T47D (cell line): ENCODE results near the gene INCA1.

Source experiments
- DNase-seq, 2 experiments: peaks; one replicate each; pipeline versions ENCODE4 v3.0.0 to v3.0.0-alpha.2; 2011 to 2012; ENCODE audit warnings: low read depth in 1 of 2, low spot score in 1 of 2
- JUND ChIP-seq: IDR thresholded peaks from 2 replicates; pipeline ENCODE4 v1.6.1; 2012; ENCODE audit warnings: low read depth
- in situ Hi-C: cut with HindIII; loops from 2 replicates; pipeline ENCODE4 v1.10.0; 2016; ENCODE audit warnings: low sequenced_read_pairs, low pct_unique_long_range_greater_than_20kb

The INCA1 gene

DNA sequence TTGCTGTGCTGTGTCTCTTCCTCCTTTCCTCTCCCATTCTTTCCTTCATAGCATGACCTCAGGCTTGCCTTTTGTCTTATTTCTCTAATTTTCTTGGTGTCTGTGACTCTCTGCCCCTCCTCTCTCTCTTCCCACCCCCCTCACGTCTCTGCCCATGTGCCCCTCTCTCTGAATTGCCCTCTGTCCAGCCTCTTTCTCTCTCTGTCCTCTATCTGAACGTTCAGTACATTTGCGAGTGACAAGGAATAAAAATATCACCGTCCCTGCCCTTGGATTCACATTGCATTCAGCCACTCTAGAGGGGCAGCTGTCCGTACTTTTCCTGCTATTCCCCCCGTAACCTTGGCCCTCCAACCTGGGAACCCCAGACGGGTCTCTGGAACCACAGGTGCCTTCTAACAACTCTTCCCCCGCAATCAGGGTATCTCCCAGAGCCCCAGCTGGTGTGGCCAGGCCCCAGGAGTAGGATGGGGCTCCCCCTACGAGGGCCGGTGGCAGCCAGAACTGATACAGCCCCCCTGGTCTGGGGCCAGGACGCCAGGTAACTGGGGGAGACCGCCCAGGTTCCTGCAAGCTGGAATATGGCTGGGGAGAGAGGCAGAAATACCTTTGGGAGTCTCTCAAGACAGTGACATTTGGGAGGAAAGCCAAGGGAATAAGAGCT, 2.2 kb upstream of the INCA1 start:
- DNase-seq: no peak
- in situ Hi-C loops: no loop called here
- TF ChIP-seq JUND: no peak

DNA sequence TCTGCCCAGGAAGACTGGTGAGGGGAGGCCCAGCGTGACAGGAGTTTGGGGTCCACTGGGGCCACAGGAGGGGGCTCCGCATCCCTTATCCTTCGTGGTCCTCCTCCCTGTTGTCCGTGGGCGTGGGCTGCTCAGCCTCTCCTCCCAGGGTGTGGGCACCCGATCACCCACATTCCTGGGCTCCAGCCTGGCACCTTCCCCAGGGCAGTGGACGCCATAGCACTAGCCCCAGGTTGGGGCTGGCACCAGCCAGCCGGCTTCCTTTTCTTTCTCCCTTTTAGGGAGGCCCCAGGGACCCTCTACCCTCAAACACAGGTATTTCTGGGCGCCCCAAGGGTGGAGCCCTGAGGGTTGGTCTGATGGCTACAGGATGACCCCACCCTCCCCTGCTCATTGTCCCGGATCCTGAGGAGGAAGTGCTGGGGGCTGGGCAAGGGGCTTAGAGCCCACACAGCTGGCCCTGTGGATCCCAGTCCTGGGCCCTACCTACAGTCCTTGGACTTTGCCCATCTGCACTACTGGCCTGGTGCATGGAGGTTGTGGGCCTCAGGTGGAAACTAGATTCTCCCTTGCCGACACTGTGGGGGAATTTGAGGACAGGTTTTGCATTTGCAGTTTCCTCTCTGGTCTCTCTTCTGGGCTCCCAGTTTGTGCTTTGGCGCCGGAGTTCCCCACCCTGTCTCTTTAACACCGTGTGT, 1.6 kb upstream of the INCA1 start:
- peak; percentile 13 to 36 for DNase-seq
- in situ Hi-C loops: no loop called here
- TF ChIP-seq JUND: no peak

DNA sequence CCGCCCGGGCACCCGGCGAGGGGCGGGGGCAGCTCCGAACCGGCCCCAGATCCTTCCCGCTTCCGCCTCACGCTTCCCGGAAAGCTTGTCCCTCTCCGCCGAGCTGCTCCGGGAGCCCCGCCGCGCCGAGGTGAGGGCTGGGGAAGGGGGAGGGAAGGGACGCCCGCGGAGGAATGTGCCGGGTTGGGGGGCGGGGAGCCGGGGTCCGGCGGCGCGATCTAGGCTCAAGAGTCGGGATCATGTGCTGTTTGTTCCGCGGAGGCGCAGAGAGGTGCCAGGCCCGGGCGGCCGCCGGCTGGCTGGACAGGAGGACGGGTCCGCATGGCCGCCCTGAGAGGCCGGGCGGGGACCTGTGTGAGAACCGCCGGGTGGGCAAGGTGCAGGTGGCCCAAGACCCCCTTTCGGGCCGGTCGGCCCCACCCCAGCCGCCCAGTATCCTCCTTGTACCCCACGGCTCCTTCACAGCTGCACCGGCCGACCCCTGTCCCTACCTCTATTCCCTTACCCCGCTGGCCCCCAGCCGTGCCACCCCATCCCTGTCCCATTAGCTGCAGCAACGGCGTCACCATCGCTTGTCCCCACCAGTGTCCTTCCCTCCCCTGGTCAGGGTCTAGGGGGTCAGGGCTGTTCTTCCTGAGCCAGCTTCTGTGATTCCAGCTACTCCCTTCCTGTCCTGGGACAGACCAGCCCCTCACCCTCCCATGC, 857 bp upstream of the INCA1 start:
- peak in 1 of 2 experiments; percentile 35 for DNase-seq
- TF ChIP-seq JUND: no peak
- in situ Hi-C loops: no loop called here

DNA sequence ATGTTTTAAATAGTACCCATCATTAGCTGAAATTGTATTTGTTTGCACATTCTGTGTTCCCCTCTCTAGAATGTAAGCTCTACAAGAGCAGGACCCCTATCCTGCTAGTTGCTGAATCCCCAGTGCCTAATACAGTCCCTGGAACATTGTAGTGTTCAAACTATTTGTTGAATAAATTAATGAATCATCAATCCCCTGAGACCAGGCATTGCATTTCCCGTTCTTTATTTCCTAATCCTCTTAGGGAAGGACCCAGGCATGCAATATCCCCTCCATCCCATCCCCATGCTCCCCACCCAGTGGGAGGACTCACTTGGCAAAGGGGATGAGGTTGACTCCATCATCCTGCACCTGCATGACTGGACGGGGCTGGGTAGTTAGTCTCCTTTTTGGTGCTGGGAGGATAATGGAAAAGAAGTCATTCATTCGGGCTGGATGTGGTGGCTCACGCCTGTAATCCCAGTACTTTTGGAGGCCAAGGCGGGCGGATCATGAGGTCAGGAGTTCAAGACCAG, 3.2 kb downstream of the INCA1 start:
- in situ Hi-C loops: no loop called here
- no peak for TF ChIP-seq JUND
- DNase-seq: no peak

DNA sequence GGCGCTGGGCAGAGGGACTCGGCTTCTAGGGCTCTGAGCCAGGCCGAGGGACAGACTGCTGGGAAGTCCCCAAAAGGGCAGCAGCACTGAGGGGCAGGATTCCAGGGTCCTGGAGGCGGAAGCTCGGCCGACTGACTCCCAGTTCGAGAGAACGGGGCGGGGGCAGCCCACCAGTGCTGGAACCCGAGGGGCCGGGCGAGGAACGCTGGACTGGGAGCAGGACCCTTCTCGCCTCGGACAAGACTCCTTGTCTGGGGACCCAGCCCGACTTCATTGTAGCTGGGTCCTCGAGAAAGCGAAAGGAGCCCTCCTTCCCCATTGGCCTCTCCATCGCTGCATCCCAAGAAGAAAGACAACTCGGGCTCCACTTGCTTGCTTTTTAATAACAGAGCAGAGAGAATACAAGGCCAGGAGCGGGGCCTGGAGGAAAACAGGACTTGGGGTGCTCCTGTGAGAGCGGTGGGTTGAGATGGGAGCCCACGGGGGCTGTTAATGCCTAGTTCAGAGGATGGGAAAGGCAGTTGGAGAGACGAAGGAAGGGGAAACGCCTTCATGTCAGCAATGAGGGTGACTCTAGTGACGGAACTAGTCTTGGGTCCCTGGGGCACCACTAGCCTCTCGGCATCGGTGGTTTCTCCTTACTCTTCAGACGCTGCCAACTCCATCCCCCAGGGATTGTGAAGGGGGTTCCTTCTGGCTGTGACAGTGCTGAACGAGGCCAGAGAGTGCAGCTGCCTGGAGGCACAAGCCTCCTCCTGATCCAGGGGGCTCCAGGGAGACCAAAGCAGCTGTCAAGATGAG, 9.4 kb downstream of the INCA1 start:
- DNase-seq: no peak
- no peak for TF ChIP-seq JUND
- in situ Hi-C loops: no loop called here

DNA sequence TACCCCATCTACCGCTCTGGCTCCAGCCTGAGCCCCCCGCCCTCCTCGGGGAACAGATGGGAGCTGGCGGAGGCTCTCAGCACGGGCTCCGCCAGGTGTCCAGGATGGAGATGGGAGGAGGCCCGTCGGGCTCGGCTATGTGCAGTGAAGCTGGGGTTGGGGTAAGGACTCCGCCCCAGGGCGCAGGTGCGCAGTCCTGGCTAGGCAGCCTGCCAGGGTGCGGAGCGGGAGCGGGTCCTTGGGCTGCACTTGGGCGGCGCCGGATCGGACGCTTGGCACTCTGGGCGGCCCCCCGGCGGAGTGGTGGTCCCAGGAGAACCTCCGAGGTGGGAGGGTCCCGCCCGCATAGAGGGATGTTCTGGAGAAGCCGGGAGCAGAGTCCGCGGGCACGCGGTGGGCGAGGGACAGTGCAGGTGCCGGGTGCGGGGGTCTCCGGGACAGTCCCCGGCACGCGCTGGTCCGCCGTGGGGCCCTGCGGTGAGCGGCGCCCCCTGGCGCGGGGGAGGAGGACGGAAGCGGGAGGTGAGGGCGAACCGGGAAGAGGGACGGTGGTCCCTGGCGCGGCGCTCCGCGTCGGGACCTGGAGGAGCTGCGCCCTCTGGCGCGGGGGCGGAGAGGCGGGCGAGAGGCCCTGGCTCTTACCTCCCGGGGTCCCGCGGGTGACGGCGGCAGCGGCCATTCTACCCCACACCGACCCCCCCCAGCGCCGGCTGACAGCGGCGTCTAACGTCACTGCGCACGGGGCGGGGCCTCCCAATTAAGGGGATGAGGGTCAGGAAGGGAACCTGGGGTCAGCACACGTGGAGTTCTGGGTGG, 10.2 kb downstream of the INCA1 start, which contains the start of gene CAMTA2:
TSS of gene CAMTA2 (minus strand) at position 725 of the 816 bp plus-strand sequence. CDS start 1,453 bp downstream, outside the sequence.
- no peak for TF ChIP-seq JUND
- DNase-seq: peak; percentile 47 to 73
- in situ Hi-C loops: no loop called here

DNA sequence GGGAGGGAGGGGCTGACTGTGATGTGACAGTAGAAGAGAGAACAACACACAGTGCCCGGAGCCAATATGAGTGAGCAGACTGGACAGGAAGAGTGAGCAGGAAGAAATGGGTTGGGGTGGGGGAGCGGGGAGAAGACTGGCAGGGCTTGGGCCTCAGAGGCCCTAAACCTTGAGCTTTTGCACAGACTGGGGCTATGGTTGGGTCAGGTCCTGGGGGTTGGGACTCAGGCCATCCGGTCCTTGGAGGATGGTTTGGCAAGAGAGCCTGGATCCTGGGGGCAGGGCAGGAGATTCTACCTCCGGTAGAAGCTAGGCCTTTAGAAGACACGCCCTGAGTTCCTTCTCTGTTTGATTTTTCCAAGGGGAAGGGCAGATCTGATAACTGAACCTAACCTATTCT, 10.9 kb downstream of the INCA1 start:
- TF ChIP-seq JUND: no peak
- in situ Hi-C loops: no loop called here
- peak in 1 of 2 experiments; percentile 20 for DNase-seq

DNA sequence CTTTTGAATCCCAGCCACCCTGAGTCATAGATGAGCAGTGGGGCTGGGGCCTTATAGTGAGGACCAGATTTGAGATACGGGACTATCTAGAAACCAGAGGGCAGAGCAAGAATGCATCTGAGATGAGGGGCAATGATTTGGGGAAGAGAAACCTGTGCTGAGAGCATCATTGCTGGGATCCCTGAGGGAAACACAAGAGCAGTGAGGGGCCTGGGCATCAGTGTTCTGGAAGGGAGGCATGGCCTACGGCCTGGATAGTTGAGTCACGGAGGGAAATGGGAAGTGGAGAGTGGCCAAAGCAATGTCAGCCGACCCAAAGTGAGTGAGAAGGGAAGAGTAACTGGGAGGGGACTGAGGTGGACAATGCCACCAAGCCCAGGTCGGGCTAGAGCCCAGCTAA, 15.0 kb downstream of the INCA1 start:
- no peak for TF ChIP-seq JUND
- no peak for DNase-seq
- in situ Hi-C loops: no loop called here

DNA sequence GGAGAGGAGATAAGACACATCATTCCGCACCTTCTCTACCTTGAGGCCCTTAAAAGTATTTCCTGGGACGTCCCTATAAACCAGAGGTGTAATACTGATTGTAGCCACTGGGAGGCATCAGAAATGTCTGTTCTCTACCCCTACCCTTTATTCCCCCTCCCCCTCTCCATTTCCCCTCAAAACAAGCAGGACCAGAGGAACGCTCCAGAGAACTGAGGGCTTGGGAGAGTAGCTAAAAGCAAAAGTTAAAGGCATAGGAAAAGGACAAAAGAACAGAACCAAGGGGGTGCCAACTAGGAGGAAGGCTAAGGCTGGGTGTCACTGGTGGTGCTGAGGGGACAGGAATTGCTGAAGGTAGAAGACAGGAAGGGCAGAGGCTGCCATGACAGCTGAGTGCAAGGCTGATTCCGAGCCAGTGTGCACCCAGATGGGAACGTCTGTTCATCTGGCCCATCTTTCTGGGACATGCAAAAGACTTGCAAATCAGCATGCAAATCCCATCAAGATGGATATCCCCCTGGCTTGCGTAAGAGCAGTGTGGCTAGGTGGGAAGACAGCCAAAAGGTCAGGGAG, 16.6 kb downstream of the INCA1 start:
- DNase-seq: peak in 1 of 2 experiments; percentile 58
- in situ Hi-C loops: no loop called here
- TF ChIP-seq JUND: no peak

DNA sequence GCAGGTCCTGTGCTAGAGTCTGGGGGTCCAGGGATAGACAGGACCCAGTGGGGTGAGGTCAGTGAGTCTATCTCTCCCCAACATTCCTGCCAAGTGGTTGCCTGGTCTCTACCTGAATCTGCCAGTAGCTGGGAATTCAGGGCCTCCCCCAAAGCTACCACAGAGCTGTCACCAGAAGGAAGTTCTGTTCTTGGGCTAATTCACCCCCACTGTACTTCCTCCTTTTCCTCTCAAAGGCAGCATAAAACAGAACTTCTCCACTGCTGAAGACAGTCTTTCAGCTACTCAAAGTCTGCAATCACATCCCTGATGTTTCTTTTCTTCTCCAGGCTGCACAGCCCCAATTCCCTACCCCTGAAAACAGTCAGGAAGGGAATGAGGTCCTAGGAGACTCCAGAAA, 18.6 kb downstream of the INCA1 start:
- DNase-seq: no peak
- in situ Hi-C loops: no loop called here
- TF ChIP-seq JUND: no peak

DNA sequence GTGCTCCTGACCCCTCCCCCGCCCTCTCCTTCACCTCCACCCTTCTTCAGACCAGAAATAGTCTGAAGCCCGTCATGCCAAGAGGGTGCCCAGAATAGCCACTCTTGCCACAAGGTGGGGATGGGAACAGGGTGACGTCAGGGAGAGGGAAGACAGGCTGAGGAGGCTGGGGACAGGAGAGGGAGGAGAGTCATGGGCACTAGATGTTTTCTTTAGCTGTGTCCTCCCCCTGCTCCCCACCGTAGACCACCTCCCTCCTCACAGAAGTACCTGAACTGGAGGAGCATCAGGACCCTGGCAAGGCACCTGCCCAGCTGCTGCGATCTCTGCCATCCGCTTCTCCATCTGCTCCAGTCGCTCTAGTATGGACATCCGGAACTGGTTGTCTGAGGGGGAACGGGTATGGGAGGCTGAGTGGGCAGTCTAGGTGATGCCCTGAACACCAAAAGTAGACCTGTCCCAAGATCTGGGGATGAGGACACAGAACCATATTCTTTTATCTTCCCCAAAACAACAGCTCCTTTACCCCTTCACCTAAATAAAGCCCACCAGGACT, 23.1 kb downstream of the INCA1 start:
- in situ Hi-C loops: no loop called here
- no peak for DNase-seq
- no peak for TF ChIP-seq JUND
